ENCODE data around the gene SNAP23.

DNA sequence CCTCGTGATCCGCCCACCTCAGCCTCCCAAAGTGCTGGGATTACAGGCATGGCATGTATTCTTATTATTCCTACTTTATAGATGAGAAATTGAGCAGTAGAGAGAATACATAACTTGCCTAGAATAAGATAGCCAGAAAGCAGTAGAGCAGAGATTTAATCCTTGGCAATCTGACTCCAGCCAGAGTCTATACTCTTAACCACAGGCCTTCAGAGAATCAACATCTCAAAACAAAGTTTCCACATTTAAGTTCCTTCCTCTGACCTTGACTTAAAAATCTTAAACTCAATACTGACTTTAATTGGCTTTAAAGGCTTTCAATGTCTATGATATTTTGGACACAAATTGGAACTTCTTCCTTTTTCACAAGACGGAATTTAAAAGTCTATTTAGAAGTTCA lies 41.6 kb upstream of the SNAP23 start:
- TF ChIP-seq CTCF (IDR thresholded peaks at IDR 0.05) (no peak), POLR2A (IDR thresholded peaks at IDR 0.05) (no peak)
